ENCODE measurements around the gene TMEM171.

DNA sequence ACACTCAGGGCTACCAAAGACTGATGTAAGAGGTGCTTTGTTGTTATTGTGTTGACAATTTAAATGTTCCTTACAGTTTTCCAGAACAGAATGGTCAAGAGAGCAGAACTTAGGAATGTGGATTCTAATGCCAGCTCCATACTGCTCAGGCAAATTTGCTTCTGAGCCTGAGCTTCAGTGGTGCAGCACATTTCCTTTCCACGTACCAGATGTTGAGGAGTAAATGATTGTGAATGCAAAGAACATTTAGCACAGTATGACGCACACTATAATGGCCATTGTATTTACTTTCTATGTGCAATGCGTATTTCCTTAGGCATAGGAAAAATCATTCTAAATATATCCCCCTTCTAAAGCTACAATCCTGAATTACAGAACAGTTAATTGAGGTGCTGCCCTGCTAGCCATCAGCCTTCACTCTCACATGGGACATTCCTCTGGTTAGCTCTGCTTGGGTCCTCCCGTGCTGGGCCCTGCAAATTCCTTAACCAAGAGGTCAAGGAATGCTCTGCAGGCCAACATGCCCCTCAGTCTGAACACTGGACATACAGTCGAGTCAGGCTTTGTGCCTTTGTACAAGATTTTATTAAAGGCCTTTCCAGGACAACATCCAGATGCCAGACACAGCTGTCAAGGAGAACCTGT, 31.5 kb downstream of the TMEM171 start:
- no peak for TF ChIP-seq POU2F2 (IDR thresholded peaks at IDR 0.05; ENCODE audit: low read depth, low read length)
- TF ChIP-seq POLR2A (IDR thresholded peaks at IDR 0.05; ENCODE audit: low read depth, low read length), result no peak
- TF ChIP-seq POLR2AphosphoS5 (IDR thresholded peaks at IDR 0.05; ENCODE audit: low read depth, low read length), result no peak
- TF ChIP-seq TAF1 (IDR thresholded peaks at IDR 0.05; ENCODE audit: low read depth, low read length), result no peak
- TF ChIP-seq SPI1 (IDR thresholded peaks at IDR 0.05; ENCODE audit: low read depth, low read length), result no peak

Data from GM12891 (cell line).